ENCODE measurements around the gene SYNPO.

Gene SYNPO, protein sequence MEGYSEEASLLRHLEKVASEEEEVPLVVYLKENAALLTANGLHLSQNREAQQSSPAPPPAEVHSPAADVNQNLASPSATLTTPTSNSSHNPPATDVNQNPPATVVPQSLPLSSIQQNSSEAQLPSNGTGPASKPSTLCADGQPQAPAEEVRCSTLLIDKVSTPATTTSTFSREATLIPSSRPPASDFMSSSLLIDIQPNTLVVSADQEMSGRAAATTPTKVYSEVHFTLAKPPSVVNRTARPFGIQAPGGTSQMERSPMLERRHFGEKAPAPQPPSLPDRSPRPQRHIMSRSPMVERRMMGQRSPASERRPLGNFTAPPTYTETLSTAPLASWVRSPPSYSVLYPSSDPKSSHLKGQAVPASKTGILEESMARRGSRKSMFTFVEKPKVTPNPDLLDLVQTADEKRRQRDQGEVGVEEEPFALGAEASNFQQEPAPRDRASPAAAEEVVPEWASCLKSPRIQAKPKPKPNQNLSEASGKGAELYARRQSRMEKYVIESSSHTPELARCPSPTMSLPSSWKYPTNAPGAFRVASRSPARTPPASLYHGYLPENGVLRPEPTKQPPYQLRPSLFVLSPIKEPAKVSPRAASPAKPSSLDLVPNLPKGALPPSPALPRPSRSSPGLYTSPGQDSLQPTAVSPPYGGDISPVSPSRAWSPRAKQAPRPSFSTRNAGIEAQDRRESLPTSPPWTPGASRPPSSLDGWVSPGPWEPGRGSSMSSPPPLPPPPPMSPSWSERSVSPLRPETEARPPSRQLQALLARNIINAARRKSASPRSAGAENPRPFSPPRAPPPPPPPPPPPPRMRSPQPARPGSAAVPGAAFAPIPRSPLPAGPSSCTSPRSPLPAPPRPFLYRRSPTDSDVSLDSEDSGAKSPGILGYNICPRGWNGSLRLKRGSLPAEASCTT

DNA sequence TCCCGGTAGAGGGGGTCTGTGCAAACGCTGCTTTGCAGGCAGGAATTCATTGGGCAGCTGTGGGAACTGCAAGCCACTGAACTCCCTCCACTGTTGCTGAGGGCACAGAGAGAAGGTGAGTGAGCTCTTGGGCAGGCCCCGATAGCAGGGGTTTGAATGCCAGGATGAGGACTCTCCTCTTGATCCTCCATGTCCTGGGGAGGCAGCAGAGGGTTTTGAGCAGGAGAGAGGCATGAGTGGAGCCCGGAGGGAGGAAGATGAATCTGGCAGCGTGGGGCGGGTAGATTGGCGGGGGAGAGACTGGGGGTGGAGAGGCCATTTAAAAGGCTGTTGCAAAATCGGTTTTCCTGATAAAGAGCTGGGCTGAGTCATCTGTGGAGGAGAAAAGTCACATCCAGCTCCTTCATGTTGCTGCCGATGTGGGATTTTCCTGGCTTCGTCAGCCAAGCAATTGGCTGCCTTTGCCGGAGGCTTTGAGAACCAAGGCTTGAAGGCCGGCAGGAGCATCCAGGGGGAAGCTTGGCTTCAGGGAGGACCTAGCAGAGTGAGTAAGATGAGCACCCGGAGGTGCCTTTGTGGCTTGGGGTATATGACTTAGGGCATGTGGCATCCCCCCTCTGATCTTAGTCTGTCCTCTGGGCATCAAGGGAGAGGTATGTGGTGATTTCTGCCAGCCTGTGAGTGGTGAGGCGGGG is at the start of gene SYNPO:
Gene SYNPO, plus strand, starts transcription at position 350 of the 695 bp plus-strand sequence. CDS start 7,616 bp downstream, outside the sequence.
- DNase-seq (ENCODE audit: low read depth): no peak
- no peak for TF ChIP-seq CTCF (IDR thresholded peaks at IDR 0.05; ENCODE audit: control insufficient read depth, extremely low read depth, insufficient read depth)
- no peak within 1 kb of the TSS for H3K4me3 ChIP-seq (ENCODE audit: low read depth, low read length)

DNA sequence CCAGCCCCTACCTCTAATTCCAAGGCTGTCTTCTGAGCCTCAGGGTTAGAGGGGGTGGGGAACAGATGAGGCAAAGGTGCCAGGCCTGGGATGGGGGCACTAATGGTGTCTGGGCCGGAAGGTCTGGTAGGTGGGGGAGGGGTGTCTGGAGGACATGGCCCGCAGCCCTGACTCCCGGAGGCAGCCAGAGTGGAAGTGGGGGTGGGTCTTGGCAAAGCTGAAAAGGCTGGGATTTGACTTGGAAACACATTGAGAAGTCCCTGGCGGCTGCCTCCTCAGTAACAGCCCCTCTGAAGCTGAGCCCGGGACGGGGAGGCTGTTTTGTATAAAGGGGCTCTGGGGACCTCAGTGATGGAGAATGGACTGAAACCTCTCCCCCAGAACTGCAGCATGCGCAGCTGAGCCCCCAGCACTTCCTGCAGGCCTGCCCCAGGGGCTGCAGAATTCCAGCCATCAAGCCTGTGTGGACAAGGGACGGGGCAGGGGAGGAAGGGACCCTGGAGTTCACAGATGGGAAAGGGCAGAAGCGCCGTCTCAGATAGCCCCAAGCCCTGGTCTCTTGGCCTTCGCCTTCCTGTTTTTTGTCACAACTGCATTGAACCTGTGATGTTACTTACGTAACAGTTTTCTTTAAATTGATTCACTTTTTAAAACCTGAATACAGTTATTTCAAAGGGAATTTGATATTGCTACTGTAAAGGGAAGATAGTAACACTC is 49.3 kb upstream of the SYNPO start:
- H3K4me3 ChIP-seq (ENCODE audit: low read depth, low read length): no peak overlapping the region
- no peak for DNase-seq (ENCODE audit: low read depth)
- TF ChIP-seq CTCF (IDR thresholded peaks at IDR 0.05; ENCODE audit: control insufficient read depth, extremely low read depth, insufficient read depth): no peak

GRCh38 chr5:150593593-150593992 is 46.9 kb upstream of the SYNPO start:
- H3K4me3 ChIP-seq (ENCODE audit: low read depth, low read length): no peak overlapping the region
- DNase-seq (ENCODE audit: low read depth): no peak
- no peak for TF ChIP-seq CTCF (IDR thresholded peaks at IDR 0.05; ENCODE audit: control insufficient read depth, extremely low read depth, insufficient read depth)

GRCh38 chr5:150593996-150594395 is 46.5 kb upstream of the SYNPO start:
- no peak overlapping the region for H3K4me3 ChIP-seq (ENCODE audit: low read depth, low read length)
- DNase-seq (ENCODE audit: low read depth): no peak
- TF ChIP-seq CTCF (IDR thresholded peaks at IDR 0.05; ENCODE audit: control insufficient read depth, extremely low read depth, insufficient read depth): no peak

DNA sequence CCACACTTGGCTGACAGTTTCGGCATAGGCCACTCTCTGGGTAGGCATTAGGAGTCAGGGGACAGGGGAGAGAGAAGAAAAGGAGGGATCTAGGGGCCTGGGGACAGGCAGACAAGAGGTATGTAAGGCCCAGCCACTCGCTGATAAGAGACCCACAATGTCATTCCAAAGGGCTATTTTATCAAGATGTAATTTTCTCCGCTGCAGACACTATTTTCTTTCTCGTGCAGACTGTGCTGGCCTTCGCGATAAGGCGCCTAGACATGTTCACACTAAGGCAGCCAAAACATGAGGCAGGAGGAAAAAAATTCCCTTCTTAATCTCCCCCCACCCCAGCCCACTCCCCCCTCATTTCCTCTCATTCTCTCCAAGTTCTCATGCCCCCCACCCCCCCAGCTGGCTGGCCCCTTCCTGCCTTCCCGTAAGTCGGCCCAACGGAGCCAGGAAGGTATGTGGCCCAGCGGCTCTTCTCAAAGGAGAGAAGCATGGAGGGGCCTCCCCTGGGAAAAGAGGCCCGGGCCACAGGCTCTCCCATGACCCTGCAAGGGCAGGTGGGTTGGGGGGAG is 44.9 kb upstream of the SYNPO start:
- no peak for TF ChIP-seq CTCF (IDR thresholded peaks at IDR 0.05; ENCODE audit: control insufficient read depth, extremely low read depth, insufficient read depth)
- no peak for DNase-seq (ENCODE audit: low read depth)
- H3K4me3 ChIP-seq (ENCODE audit: low read depth, low read length): no peak overlapping the region

GRCh38 chr5:150596313-150596712 is 44.1 kb upstream of the SYNPO start:
- TF ChIP-seq CTCF (IDR thresholded peaks at IDR 0.05; ENCODE audit: control insufficient read depth, extremely low read depth, insufficient read depth): no peak
- no peak for DNase-seq (ENCODE audit: low read depth)
- no peak overlapping the region for H3K4me3 ChIP-seq (ENCODE audit: low read depth, low read length)

Data from LNCaP clone FGC (cell line).